Mesendoderm (in vitro differentiated cells): Measurements from ENCODE around the gene RNF213.
"Not testable (repeated sequence)": the region's sequence is repeated elsewhere in the genome, so short reads cannot be mapped to it uniquely, and the experiment has no call there.

Source experiments
- DNase-seq: peaks from one replicate; pipeline ENCODE4 v3.0.0; 2013
- H2AK5ac ChIP-seq: 2 replicates; pipeline ENCODE4 v1.6.1; 2013; ENCODE audit warnings: low read length, inconsistent platforms
- H2BK120ac ChIP-seq: 2 replicates; pipeline ENCODE4 v1.6.1; 2013; ENCODE audit warnings: low read depth, mild to moderate bottlenecking, low read length, moderate library complexity, mixed read lengths
- H2BK15ac ChIP-seq: replicated peaks from 2 replicates; pipeline ENCODE4 v1.6.1; 2013; ENCODE audit warnings: low read depth, mild to moderate bottlenecking, moderate library complexity
- H2BK5ac ChIP-seq: 2 replicates; pipeline ENCODE4 v1.6.1; 2013; ENCODE audit warnings: low read length, inconsistent platforms
- H3K18ac ChIP-seq: 2 replicates; pipeline ENCODE4 v1.6.1; 2013; ENCODE audit warnings: mild to moderate bottlenecking, low read length, mixed read lengths
- H3K23ac ChIP-seq: one replicate; pipeline ENCODE4 v1.6.1; 2013; ENCODE audit warnings: low read length
- H3K27ac ChIP-seq: 2 replicates; pipeline ENCODE4 v1.5.1; 2013; ENCODE audit warnings: low read depth, mild to moderate bottlenecking, inconsistent platforms, low read length, moderate library complexity
- H3K27me3 ChIP-seq: 2 replicates; pipeline ENCODE4 v1.6.1; 2013; ENCODE audit warnings: low read length, control low read depth, mild to moderate bottlenecking, inconsistent platforms; ENCODE audit not compliant: insufficient read depth, poor library complexity
- H3K36me3 ChIP-seq: 2 replicates; pipeline ENCODE4 v1.6.1; 2013; ENCODE audit warnings: low read length, inconsistent platforms; ENCODE audit not compliant: control insufficient read depth, insufficient read depth
- H3K4ac ChIP-seq: one replicate; pipeline ENCODE4 v1.6.1; 2013; ENCODE audit warnings: low read depth, mild to moderate bottlenecking, low read length, moderate library complexity
- H3K4me1 ChIP-seq: 2 replicates; pipeline ENCODE4 v1.6.1; 2013; ENCODE audit warnings: low read depth, low read length, inconsistent platforms; ENCODE audit not compliant: control insufficient read depth
- H3K4me2 ChIP-seq: 2 replicates; pipeline ENCODE4 v1.6.1; 2013; ENCODE audit warnings: low read length
- H3K4me3 ChIP-seq: 2 replicates; pipeline ENCODE4 v1.5.1; 2013; ENCODE audit warnings: mild to moderate bottlenecking, low read length
- H3K56ac ChIP-seq: one replicate; pipeline ENCODE4 v1.6.1; 2013; ENCODE audit warnings: low read length
- H3K79me1 ChIP-seq: 2 replicates; pipeline ENCODE4 v1.6.1; 2013; ENCODE audit warnings: low read length, inconsistent platforms
- H3K79me2 ChIP-seq: 2 replicates; pipeline ENCODE4 v1.6.1; 2013; ENCODE audit warnings: mild to moderate bottlenecking, low read length; ENCODE audit not compliant: control insufficient read depth, insufficient read depth
- H3K9ac ChIP-seq: 2 replicates; pipeline ENCODE4 v1.6.1; 2013; ENCODE audit warnings: low read length, inconsistent platforms
- H4K5ac ChIP-seq: one replicate; pipeline ENCODE4 v1.6.1; 2013; ENCODE audit warnings: low read length
- H4K8ac ChIP-seq: one replicate; pipeline ENCODE4 v1.6.1; 2013; ENCODE audit warnings: low read depth, mild to moderate bottlenecking, control low read depth, low read length, moderate library complexity
- WGBS: extraction: QIAGEN DNeasy Blood & Tissue Kit; methylation state at CpG from one replicate; pipeline ENCODE4 v1.1.7; 2013; ENCODE audit warnings: low lambda C conversion rate, missing lambda C conversion rate; ENCODE audit not compliant: insufficient coverage; ENCODE audit errors: extremely low coverage; 5-methylcytosine and 5-hydroxymethylcytosine counted together

RNF213 gene

GRCh38 chr17:80254396-80255251, 6.0 kb upstream of the RNF213 start:
- Histone ChIP-seq H3K27ac (peak overlapping the region; percentile 17), H4K8ac (no peak overlapping the region), H3K18ac (no peak overlapping the region), H2BK120ac (no peak overlapping the region), H2AK5ac (no peak overlapping the region), H3K23ac (no peak overlapping the region), H4K5ac (no peak overlapping the region), H3K36me3 (no peaks in the 10 kb centered on the region), H3K27me3 (no peaks in the 10 kb centered on the region), H3K56ac (peak overlapping the region; percentile 44), H2BK5ac (peak overlapping the region; percentile 6), H3K4me3 (no peak overlapping the region), H3K9ac (no peak overlapping the region), H3K4me1 (peaks cover 4% of the 10 kb centered on the region), H3K4ac (no peak overlapping the region), H3K79me1 (no peaks in the 10 kb centered on the region), H3K79me2 (no peaks in the 10 kb centered on the region), H2BK15ac (no peak overlapping the region), H3K4me2 (no peak overlapping the region)
- WGBS = no CpG with 5 or more reads among the region's 13 CpGs
- peak; percentile 69 for DNase-seq

GRCh38 chr17:80256034-80256350, 4.7 kb upstream of the RNF213 start:
- Histone ChIP-seq H3K4me3 (no peak overlapping the region), H3K4me1 (peaks cover 4% of the 10 kb centered on the region), H2BK5ac (no peak overlapping the region), H2BK15ac (no peak overlapping the region), H3K4me2 (no peak overlapping the region), H3K18ac (no peak overlapping the region), H3K9ac (no peak overlapping the region), H2BK120ac (no peak overlapping the region), H4K8ac (no peak overlapping the region), H3K56ac (no peak overlapping the region), H3K79me1 (no peaks in the 10 kb centered on the region), H3K4ac (no peak overlapping the region), H3K27ac (no peak overlapping the region), H3K79me2 (no peaks in the 10 kb centered on the region), H2AK5ac (no peak overlapping the region), H3K27me3 (no peaks in the 10 kb centered on the region), H4K5ac (no peak overlapping the region), H3K36me3 (no peaks in the 10 kb centered on the region), H3K23ac (no peak overlapping the region)
- WGBS = no CpG with 5 or more reads among the region's 5 CpGs
- DNase-seq = no peak

GRCh38 chr17:80257716-80258213, 2.9 kb upstream of the RNF213 start:
- Histone ChIP-seq H3K4ac (no peak overlapping the region), H4K5ac (no peak overlapping the region), H3K4me1 (peaks cover 10% of the 10 kb centered on the region), H2BK15ac (no peak overlapping the region), H2BK5ac (peak overlapping the region; percentile 67), H3K23ac (no peak overlapping the region), H3K27ac (peak overlapping the region; percentile 97), H3K4me2 (no peak overlapping the region), H3K36me3 (no peaks in the 10 kb centered on the region), H3K79me1 (peaks cover 4% of the 10 kb centered on the region), H3K9ac (peak overlapping the region; percentile 44), H3K56ac (peak overlapping the region; percentile 74), H3K79me2 (no peaks in the 10 kb centered on the region), H3K4me3 (no peak overlapping the region), H2AK5ac (no peak overlapping the region), H2BK120ac (no peak overlapping the region), H4K8ac (no peak overlapping the region), H3K27me3 (no peaks in the 10 kb centered on the region), H3K18ac (peak overlapping the region; percentile 44)
- peak; percentile 47 for DNase-seq
- whole genome bisulfite sequencing = no CpG with 5 or more reads among the region's 14 CpGs

- H3K18ac ChIP-seq = peak overlapping the region; percentile 68
- not testable (repeated sequence) for H4K5ac ChIP-seq, H3K23ac ChIP-seq, H3K9ac ChIP-seq, H2AK5ac ChIP-seq, H3K4me2 ChIP-seq, H3K79me1 ChIP-seq, H3K36me3 ChIP-seq, H3K79me2 ChIP-seq, H3K27me3 ChIP-seq, H2BK120ac ChIP-seq, H2BK15ac ChIP-seq, H4K8ac ChIP-seq, H3K4me3 ChIP-seq, H2BK5ac ChIP-seq, H3K4ac ChIP-seq
- H3K27ac ChIP-seq = peak overlapping the region; percentile 87
- H3K56ac ChIP-seq = peak overlapping the region; percentile 50
- peaks cover 10% of the 10 kb centered on the region for H3K4me1 ChIP-seq
- no CpG with 5 or more reads among the region's 2 CpGs for WGBS
- peak; percentile 53 for DNase-seq
These were observed 2.4 kb upstream of the RNF213 start for GRCh38 chr17:80258296-80258695.

- Histone ChIP-seq H3K79me2 (no peaks in the 10 kb centered on the region), H3K56ac (peak overlapping the region; percentile 81), H3K18ac (peak overlapping the region; percentile 85), H3K79me1 (peaks cover 4% of the 10 kb centered on the region), H2BK5ac (no peak overlapping the region), H2AK5ac (no peak overlapping the region), H4K5ac (no peak overlapping the region), H3K4me3 (no peak overlapping the region), H3K4me1 (peaks cover 10% of the 10 kb centered on the region), H3K4me2 (peak overlapping the region; percentile 11), H2BK120ac (peak overlapping the region; percentile 77), H2BK15ac (no peak overlapping the region), H3K27ac (peak overlapping the region; percentile 91), H3K27me3 (no peaks in the 10 kb centered on the region), H3K36me3 (no peaks in the 10 kb centered on the region), H3K9ac (peak overlapping the region; percentile 59), H3K4ac (peak overlapping the region; percentile 64), H3K23ac (no peak overlapping the region), H4K8ac (no peak overlapping the region)
- WGBS = no CpG with 5 or more reads among the region's 18 CpGs
- no peak for DNase-seq
These were observed 1.1 kb upstream of the RNF213 start for GRCh38 chr17:80259457-80260068.
